ENCODE data around the gene CATSPER1. TPM values are rescaled to one million over a fixed set of nuclear protein-coding genes. Genes with fewer than 3 reads are reported as not detected.

CATSPER1 gene
- total and polyA plus RNA-seq, 2 of the 13 experiments (the other 11 are each of a cell fraction or from before 2014, with no cell fraction given): 0.17 TPM; not detected in 1

DNA sequence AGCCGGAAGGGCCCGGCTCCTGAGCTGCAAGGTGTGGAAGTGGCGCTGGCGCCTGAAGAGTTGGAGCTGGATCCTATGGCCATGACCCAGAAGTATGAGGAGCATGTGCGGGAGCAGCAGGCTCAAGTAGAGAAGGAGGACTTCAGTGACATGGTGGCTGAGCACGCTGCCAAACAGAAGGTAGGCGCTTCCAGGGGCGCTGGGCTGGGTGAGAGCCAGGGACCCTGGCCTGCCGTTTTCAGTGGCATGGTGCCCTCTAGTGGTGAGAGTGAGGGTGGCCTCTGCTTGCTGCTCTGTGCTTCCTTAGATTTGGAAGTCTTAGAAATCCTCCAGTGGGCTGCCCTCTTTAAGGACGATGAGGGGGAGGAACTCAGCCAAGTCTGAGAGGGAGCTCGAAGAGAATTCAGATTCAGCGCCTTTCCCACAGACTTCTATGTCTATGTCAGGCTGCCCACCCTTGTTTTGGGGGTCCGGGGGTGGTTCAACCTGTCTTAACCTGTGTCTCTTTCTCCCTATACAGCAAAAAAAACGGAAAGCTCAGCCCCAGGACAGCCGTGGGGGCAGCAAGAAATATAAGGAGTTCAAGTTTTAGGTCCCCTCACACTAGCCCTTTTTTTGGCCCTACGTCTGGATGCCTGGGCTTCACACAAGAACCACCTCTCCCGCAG, 42.0 kb upstream of the CATSPER1 start (continued):
- TF ChIP-seq, protein P1, sequence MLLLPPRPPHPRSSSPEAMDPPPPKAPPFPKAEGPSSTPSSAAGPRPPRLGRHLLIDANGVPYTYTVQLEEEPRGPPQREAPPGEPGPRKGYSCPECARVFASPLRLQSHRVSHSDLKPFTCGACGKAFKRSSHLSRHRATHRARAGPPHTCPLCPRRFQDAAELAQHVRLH (CRISPR knock-in tag; IDR thresholded peaks at IDR 0.05; ENCODE audit: borderline replicate concordance, low read depth): 0 out of 2 replicates have a peak, but pooled peaks have one; percentile 21
- TF ChIP-seq GFI1 (CRISPR knock-in tag; IDR thresholded peaks at IDR 0.05; ENCODE audit: borderline replicate concordance) (no peak), FOXP1 (IDR thresholded peaks at IDR 0.05) (no peak), FOXP1 (CRISPR knock-in tag; IDR thresholded peaks at IDR 0.05) (no peak), PCBP2 (optimal IDR thresholded peaks at IDR 0.05; ENCODE audit: low read depth, low read length, poor library complexity, severe bottlenecking) (no peak), ZNF703 (CRISPR knock-in tag; IDR thresholded peaks at IDR 0.05; ENCODE audit: borderline replicate concordance) (no peak), ATF2 (CRISPR knock-in tag; IDR thresholded peaks at IDR 0.05) (0 out of 2 replicates have a peak, but pooled peaks have one; percentile 26), ATRX (CRISPR knock-in tag; IDR thresholded peaks at IDR 0.05; ENCODE audit: borderline replicate concordance) (no peak), MYC (CRISPR knock-in tag; IDR thresholded peaks at IDR 0.05; ENCODE audit: borderline replicate concordance) (peak; percentile 17; the same call in 1 of the 2 replicates), CBX5 (CRISPR knock-in tag; IDR thresholded peaks at IDR 0.05; ENCODE audit: borderline replicate concordance) (peak; percentile 26; the same call in 1 of the 2 replicates), ZNF230 (CRISPR knock-in tag; IDR thresholded peaks at IDR 0.05) (no peak), HOXA5 (CRISPR knock-in tag; IDR thresholded peaks at IDR 0.05) (no peak), HOXA3 (CRISPR knock-in tag; IDR thresholded peaks at IDR 0.05) (peak; percentile 67), RFX5 (IDR thresholded peaks at IDR 0.05; ENCODE audit: low read depth, low read length) (no peak), HNRNPL (IDR thresholded peaks at IDR 0.05; ENCODE audit: low read depth, low read length) (no peak), TOE1 (CRISPR knock-in tag; IDR thresholded peaks at IDR 0.05) (no peak), ZNF556 (CRISPR knock-in tag; IDR thresholded peaks at IDR 0.05; ENCODE audit: borderline replicate concordance) (no peak), SMC3 (IDR thresholded peaks at IDR 0.05; ENCODE audit: low read length) (peak; percentile 72), NCOA5 (CRISPR knock-in tag; IDR thresholded peaks at IDR 0.05) (no peak), ZFX (CRISPR knock-in tag; IDR thresholded peaks at IDR 0.05; ENCODE audit: low read depth) (0 out of 2 replicates have a peak, but pooled peaks have one; percentile 15)
- TF ChIP-seq, protein P2, sequence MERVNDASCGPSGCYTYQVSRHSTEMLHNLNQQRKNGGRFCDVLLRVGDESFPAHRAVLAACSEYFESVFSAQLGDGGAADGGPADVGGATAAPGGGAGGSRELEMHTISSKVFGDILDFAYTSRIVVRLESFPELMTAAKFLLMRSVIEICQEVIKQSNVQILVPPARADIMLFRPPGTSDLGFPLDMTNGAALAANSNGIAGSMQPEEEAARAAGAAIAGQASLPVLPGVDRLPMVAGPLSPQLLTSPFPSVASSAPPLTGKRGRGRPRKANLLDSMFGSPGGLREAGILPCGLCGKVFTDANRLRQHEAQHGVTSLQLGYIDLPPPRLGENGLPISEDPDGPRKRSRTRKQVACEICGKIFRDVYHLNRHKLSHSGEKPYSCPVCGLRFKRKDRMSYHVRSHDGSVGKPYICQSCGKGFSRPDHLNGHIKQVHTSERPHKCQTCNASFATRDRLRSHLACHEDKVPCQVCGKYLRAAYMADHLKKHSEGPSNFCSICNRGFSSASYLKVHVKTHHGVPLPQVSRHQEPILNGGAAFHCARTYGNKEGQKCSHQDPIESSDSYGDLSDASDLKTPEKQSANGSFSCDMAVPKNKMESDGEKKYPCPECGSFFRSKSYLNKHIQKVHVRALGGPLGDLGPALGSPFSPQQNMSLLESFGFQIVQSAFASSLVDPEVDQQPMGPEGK (CRISPR knock-in tag; IDR thresholded peaks at IDR 0.05): peak; percentile 7; the same call in 1 of the 2 replicates
- TF ChIP-seq, protein P3, sequence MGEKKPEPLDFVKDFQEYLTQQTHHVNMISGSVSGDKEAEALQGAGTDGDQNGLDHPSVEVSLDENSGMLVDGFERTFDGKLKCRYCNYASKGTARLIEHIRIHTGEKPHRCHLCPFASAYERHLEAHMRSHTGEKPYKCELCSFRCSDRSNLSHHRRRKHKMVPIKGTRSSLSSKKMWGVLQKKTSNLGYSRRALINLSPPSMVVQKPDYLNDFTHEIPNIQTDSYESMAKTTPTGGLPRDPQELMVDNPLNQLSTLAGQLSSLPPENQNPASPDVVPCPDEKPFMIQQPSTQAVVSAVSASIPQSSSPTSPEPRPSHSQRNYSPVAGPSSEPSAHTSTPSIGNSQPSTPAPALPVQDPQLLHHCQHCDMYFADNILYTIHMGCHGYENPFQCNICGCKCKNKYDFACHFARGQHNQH (CRISPR knock-in tag; IDR thresholded peaks at IDR 0.05): 0 out of 2 replicates have a peak, but pooled peaks have one; percentile 37
- TF ChIP-seq, protein P4, sequence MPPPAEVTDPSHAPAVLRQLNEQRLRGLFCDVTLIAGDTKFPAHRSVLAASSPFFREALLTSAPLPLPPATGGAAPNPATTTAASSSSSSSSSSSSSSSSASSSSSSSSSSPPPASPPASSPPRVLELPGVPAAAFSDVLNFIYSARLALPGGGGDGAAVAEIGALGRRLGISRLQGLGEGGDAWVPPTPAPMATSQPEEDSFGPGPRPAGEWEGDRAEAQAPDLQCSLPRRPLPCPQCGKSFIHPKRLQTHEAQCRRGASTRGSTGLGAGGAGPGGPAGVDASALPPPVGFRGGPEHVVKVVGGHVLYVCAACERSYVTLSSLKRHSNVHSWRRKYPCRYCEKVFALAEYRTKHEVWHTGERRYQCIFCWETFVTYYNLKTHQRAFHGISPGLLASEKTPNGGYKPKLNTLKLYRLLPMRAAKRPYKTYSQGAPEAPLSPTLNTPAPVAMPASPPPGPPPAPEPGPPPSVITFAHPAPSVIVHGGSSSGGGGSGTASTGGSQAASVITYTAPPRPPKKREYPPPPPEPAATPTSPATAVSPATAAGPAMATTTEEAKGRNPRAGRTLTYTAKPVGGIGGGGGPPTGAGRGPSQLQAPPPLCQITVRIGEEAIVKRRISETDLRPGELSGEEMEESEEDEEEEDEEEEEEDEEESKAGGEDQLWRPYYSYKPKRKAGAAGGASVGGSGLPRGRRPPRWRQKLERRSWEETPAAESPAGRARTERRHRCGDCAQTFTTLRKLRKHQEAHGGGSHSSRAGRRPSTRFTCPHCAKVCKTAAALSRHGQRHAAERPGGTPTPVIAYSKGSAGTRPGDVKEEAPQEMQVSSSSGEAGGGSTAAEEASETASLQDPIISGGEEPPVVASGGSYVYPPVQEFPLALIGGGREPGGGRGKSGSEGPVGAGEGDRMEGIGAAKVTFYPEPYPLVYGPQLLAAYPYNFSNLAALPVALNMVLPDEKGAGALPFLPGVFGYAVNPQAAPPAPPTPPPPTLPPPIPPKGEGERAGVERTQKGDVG (CRISPR knock-in tag; IDR thresholded peaks at IDR 0.05; ENCODE audit: borderline replicate concordance): peak; percentile 55; the same call in 1 of the 2 replicates
